Trophoblast cell (in vitro differentiated cells and primary cell): Measurements from ENCODE around the gene PTCD1.

ENCODE experiments used
- DNase-seq, 2 donors: peaks; one replicate each; pipeline ENCODE4 v3.0.0-alpha.2; 2016
- H2AFZ ChIP-seq: 2 replicates; pipeline ENCODE4 v1.6.1; 2013; ENCODE audit warnings: low read length, moderate library complexity, mild to moderate bottlenecking; ENCODE audit not compliant: insufficient read depth, poor library complexity
- H2AK5ac ChIP-seq: 2 replicates; pipeline ENCODE4 v1.6.1; 2013; ENCODE audit warnings: mild to moderate bottlenecking, low read length
- H2BK120ac ChIP-seq: 2 replicates; pipeline ENCODE4 v1.6.1; 2013; ENCODE audit warnings: low read length, mild to moderate bottlenecking, moderate library complexity; ENCODE audit not compliant: insufficient read depth, poor library complexity
- H2BK12ac ChIP-seq: 2 replicates; pipeline ENCODE4 v1.6.1; 2013; ENCODE audit warnings: mild to moderate bottlenecking, low read length, moderate library complexity
- H2BK5ac ChIP-seq: 2 replicates; pipeline ENCODE4 v1.6.1; 2013; ENCODE audit warnings: low read length, low read depth, moderate library complexity, mild to moderate bottlenecking; ENCODE audit not compliant: poor library complexity
- H3K14ac ChIP-seq: 2 replicates; pipeline ENCODE4 v1.6.1; 2013; ENCODE audit warnings: mild to moderate bottlenecking, low read length
- H3K18ac ChIP-seq: 2 replicates; pipeline ENCODE4 v1.6.1; 2013; ENCODE audit warnings: mild to moderate bottlenecking, low read length
- H3K23ac ChIP-seq: 2 replicates; pipeline ENCODE4 v1.6.1; 2013; ENCODE audit warnings: low read length
- H3K27ac ChIP-seq: 2 replicates; pipeline ENCODE4 v1.5.1; 2013; ENCODE audit warnings: low read depth, mild to moderate bottlenecking, inconsistent platforms, low read length, moderate library complexity
- H3K27me3 ChIP-seq: 2 replicates; pipeline ENCODE4 v1.6.1; 2013; ENCODE audit warnings: inconsistent platforms, mild to moderate bottlenecking, low read length, moderate library complexity; ENCODE audit not compliant: insufficient read depth
- H3K36me3 ChIP-seq, 2 experiments: 1 replicate in 1 of 2; 2 replicates in 1 of 2; pipeline ENCODE4 v1.6.1; 2013; ENCODE audit warnings: low read length in 2 of 2, mild to moderate bottlenecking in 2 of 2, moderate library complexity in 1 of 2; ENCODE audit not compliant: insufficient read depth in 2 of 2, control insufficient read depth in 1 of 2
- H3K4ac ChIP-seq: 2 replicates; pipeline ENCODE4 v1.6.1; 2013; ENCODE audit warnings: low read depth, mild to moderate bottlenecking, low read length, moderate library complexity
- H3K4me1 ChIP-seq, 2 experiments: 1 replicate in 1 of 2; 2 replicates in 1 of 2; pipeline ENCODE4 v1.6.1; 2013; ENCODE audit warnings: low read length in 2 of 2, mild to moderate bottlenecking in 2 of 2, moderate library complexity in 1 of 2; ENCODE audit not compliant: insufficient read depth in 2 of 2, control insufficient read depth in 1 of 2
- H3K4me2 ChIP-seq: 2 replicates; pipeline ENCODE4 v1.6.1; 2013; ENCODE audit warnings: inconsistent platforms, mild to moderate bottlenecking, low read length, moderate library complexity
- H3K4me3 ChIP-seq: 2 replicates; pipeline ENCODE4 v1.5.1; 2013; ENCODE audit warnings: mild to moderate bottlenecking, low read depth, low read length, inconsistent platforms
- H3K79me1 ChIP-seq: one replicate; pipeline ENCODE4 v1.6.1; 2013; ENCODE audit warnings: low read length
- H3K79me2 ChIP-seq: 2 replicates; pipeline ENCODE4 v1.6.1; 2013; ENCODE audit warnings: low read length, mild to moderate bottlenecking; ENCODE audit not compliant: control insufficient read depth, insufficient read depth, poor library complexity
- H3K9ac ChIP-seq: 2 replicates; pipeline ENCODE4 v1.6.1; 2013; ENCODE audit warnings: mild to moderate bottlenecking, low read length
- H3K9me3 ChIP-seq: 2 replicates; pipeline ENCODE4 v1.6.1; 2013; ENCODE audit warnings: low read depth, mild to moderate bottlenecking, control low read depth, inconsistent platforms, low read length; ENCODE audit not compliant: insufficient read depth
- H4K12ac ChIP-seq: 2 replicates; pipeline ENCODE4 v1.6.1; 2013; ENCODE audit warnings: low read depth, mild to moderate bottlenecking, low read length, moderate library complexity
- H4K8ac ChIP-seq: 2 replicates; pipeline ENCODE4 v1.6.1; 2013; ENCODE audit warnings: low read depth, mild to moderate bottlenecking, low read length, moderate library complexity
- H4K91ac ChIP-seq: one replicate; pipeline ENCODE4 v1.6.1; 2013; ENCODE audit warnings: low read depth, mild to moderate bottlenecking, low read length, moderate library complexity
- WGBS: extraction: QIAGEN DNeasy Blood & Tissue Kit; methylation state at CpG from one replicate; pipeline ENCODE4 v1.1.7; 2013; ENCODE audit warnings: missing lambda C conversion rate; ENCODE audit not compliant: insufficient read length, insufficient coverage; ENCODE audit errors: extremely low coverage; 5-methylcytosine and 5-hydroxymethylcytosine counted together

The PTCD1 gene

GRCh38 chr7:99373091-99374066 lies 65.2 kb downstream of the PTCD1 start:
- Histone ChIP-seq H3K4me3 (peak overlapping the region; percentile 83), H3K79me1 (peaks cover 8% of the 10 kb centered on the region), H4K12ac (no peak overlapping the region), H3K18ac (peak overlapping the region; percentile 75), H3K4me1 (peaks cover 3 to 6% of the 10 kb centered on the region in 2 experiments), H2BK12ac (no peak overlapping the region), H3K36me3 (peaks cover 9 to 11% of the 10 kb centered on the region in 2 experiments), H3K14ac (no peak overlapping the region), H3K27ac (peak overlapping the region; percentile 78), H3K23ac (no peak overlapping the region), H4K8ac (peak overlapping the region; percentile 37), H3K79me2 (peaks cover 4% of the 10 kb centered on the region), H2BK5ac (no peak overlapping the region), H4K91ac (peak overlapping the region; percentile 32), H3K4me2 (peak overlapping the region; percentile 88), H2AFZ (peak overlapping the region; percentile 97), H3K9me3 (peaks cover 1% of the 10 kb centered on the region), H3K9ac (no peak overlapping the region), H3K27me3 (no peaks in the 10 kb centered on the region), H3K4ac (no peak overlapping the region), H2BK120ac (no peak overlapping the region), H2AK5ac (peak overlapping the region; percentile 35)
- WGBS: no CpG with 5 or more reads among the region's 41 CpGs
- DNase-seq: peak in 1 of 2 donors; percentile 31

- H2AFZ ChIP-seq: no peak overlapping the region
- peak overlapping the region; percentile 22 for H3K4me2 ChIP-seq
- no peak overlapping the region for H4K91ac ChIP-seq
- no peak overlapping the region for H4K12ac ChIP-seq
- no CpG with 5 or more reads among the region's 21 CpGs for WGBS
- H3K36me3 ChIP-seq: peaks cover 4 to 6% of the 10 kb centered on the region in 2 experiments
- H2BK5ac ChIP-seq: no peak overlapping the region
- H3K4ac ChIP-seq: no peak overlapping the region
- no peak overlapping the region for H2BK120ac ChIP-seq
- peaks cover 1% of the 10 kb centered on the region for H3K9me3 ChIP-seq
- H3K23ac ChIP-seq: no peak overlapping the region
- peaks cover 3 to 6% of the 10 kb centered on the region in 2 experiments for H3K4me1 ChIP-seq
- no peak overlapping the region for H3K9ac ChIP-seq
- H2AK5ac ChIP-seq: no peak overlapping the region
- no peak overlapping the region for H3K18ac ChIP-seq
- peak overlapping the region; percentile 56 for H4K8ac ChIP-seq
- H3K27ac ChIP-seq: peak overlapping the region; percentile 28
- H3K79me1 ChIP-seq: peaks cover 8% of the 10 kb centered on the region
- DNase-seq: peak; percentile 88 to 93
- no peak overlapping the region for H3K14ac ChIP-seq
- no peaks in the 10 kb centered on the region for H3K27me3 ChIP-seq
- H3K4me3 ChIP-seq: no peak overlapping the region
- H2BK12ac ChIP-seq: no peak overlapping the region
- H3K79me2 ChIP-seq: peaks cover 4% of the 10 kb centered on the region
Observed at GRCh38 chr7:99372275-99373090, 66.1 kb downstream of the PTCD1 start.

GRCh38 chr7:99371376-99371920 lies 67.2 kb downstream of the PTCD1 start:
- H3K18ac ChIP-seq: no peak overlapping the region
- no peak overlapping the region for H2BK12ac ChIP-seq
- H3K14ac ChIP-seq: no peak overlapping the region
- no peak overlapping the region for H3K27ac ChIP-seq
- no peak overlapping the region for H2AK5ac ChIP-seq
- peaks cover 3 to 6% of the 10 kb centered on the region in 2 experiments for H3K4me1 ChIP-seq
- no CpG with 5 or more reads among the region's 11 CpGs for WGBS
- no peak overlapping the region for H4K91ac ChIP-seq
- H2BK5ac ChIP-seq: no peak overlapping the region
- H3K4me3 ChIP-seq: no peak overlapping the region
- H3K27me3 ChIP-seq: no peaks in the 10 kb centered on the region
- H2AFZ ChIP-seq: no peak overlapping the region
- peaks cover 4% of the 10 kb centered on the region for H3K79me2 ChIP-seq
- DNase-seq: peak; percentile 90 to 92
- no peak overlapping the region for H2BK120ac ChIP-seq
- no peak overlapping the region for H3K4me2 ChIP-seq
- peaks cover 8% of the 10 kb centered on the region for H3K79me1 ChIP-seq
- peaks cover 9 to 11% of the 10 kb centered on the region in 2 experiments for H3K36me3 ChIP-seq
- no peak overlapping the region for H3K9ac ChIP-seq
- H3K23ac ChIP-seq: no peak overlapping the region
- no peak overlapping the region for H4K8ac ChIP-seq
- H3K9me3 ChIP-seq: peaks cover 1% of the 10 kb centered on the region
- H4K12ac ChIP-seq: no peak overlapping the region
- H3K4ac ChIP-seq: no peak overlapping the region

- no peak overlapping the region for H4K8ac ChIP-seq
- no peak overlapping the region for H3K4ac ChIP-seq
- H2AFZ ChIP-seq: no peak overlapping the region
- no peak overlapping the region for H3K23ac ChIP-seq
- peaks cover 1% of the 10 kb centered on the region for H3K9me3 ChIP-seq
- WGBS: no CpG with 5 or more reads among the region's 9 CpGs
- peaks cover 3 to 6% of the 10 kb centered on the region in 2 experiments for H3K4me1 ChIP-seq
- H2BK12ac ChIP-seq: no peak overlapping the region
- H3K4me2 ChIP-seq: no peak overlapping the region
- no peak overlapping the region for H3K4me3 ChIP-seq
- H3K36me3 ChIP-seq: peaks cover 19 to 23% of the 10 kb centered on the region in 2 experiments
- H3K79me2 ChIP-seq: peaks cover 2% of the 10 kb centered on the region
- no peak for DNase-seq
- peaks cover 8% of the 10 kb centered on the region for H3K79me1 ChIP-seq
- H3K14ac ChIP-seq: no peak overlapping the region
- no peak overlapping the region for H2BK5ac ChIP-seq
- no peak overlapping the region for H2AK5ac ChIP-seq
- no peaks in the 10 kb centered on the region for H3K27me3 ChIP-seq
- no peak overlapping the region for H2BK120ac ChIP-seq
- H3K9ac ChIP-seq: no peak overlapping the region
- H4K91ac ChIP-seq: no peak overlapping the region
- H3K27ac ChIP-seq: no peak overlapping the region
- no peak overlapping the region for H3K18ac ChIP-seq
- no peak overlapping the region for H4K12ac ChIP-seq
Observed at GRCh38 chr7:99369767-99370391, 68.7 kb downstream of the PTCD1 start.
